Colonic mucosa (tissue), 4 donors: ENCODE data around the gene NEIL3. TPM values are rescaled to one million over a fixed set of nuclear protein-coding genes. Genes with fewer than 3 reads are reported as not detected.

Experiments
- DNase-seq: peaks from one replicate; pipeline ENCODE4 v3.0.0-alpha.2; 2020
- H3K27ac ChIP-seq: fragments of 200-600 bp; one replicate; pipeline ENCODE4 v1.8.0; 2021
- H3K27me3 ChIP-seq: fragments of 200-600 bp; one replicate; pipeline ENCODE4 v1.8.0; 2021
- H3K36me3 ChIP-seq: fragments of 200-600 bp; one replicate; pipeline ENCODE4 v1.8.0; 2021
- H3K4me1 ChIP-seq: fragments of 200-600 bp; one replicate; pipeline ENCODE4 v1.8.0; 2021; ENCODE audit warnings: mild to moderate bottlenecking
- H3K4me3 ChIP-seq: fragments of 200-600 bp; one replicate; pipeline ENCODE4 v1.8.0; 2021
- H3K9ac ChIP-seq, 2 donors: one replicate each; pipeline ENCODE4 v1.7.0; 2013; ENCODE audit warnings: control low read depth in 2 of 2, low read depth in 2 of 2, low read length in 2 of 2
- H3K9me3 ChIP-seq: fragments of 200-600 bp; one replicate; pipeline ENCODE4 v1.8.0; 2021
- CTCF ChIP-seq: fragments of 200-600 bp; IDR thresholded peaks from one replicate; pipeline ENCODE4 v1.8.0; 2022; ENCODE audit warnings: antibody characterized with exemption, mild to moderate bottlenecking
- intact Hi-C: fragments of 100-400 bp; cut with DNase I; formaldehyde crosslinking; loops from one replicate; pipeline ENCODE4 v1.14.1; 2022
- total RNA-seq, 2 donors: library from RNA; stranded (reverse); fragmentation: NEBNext Ultra II Directional in 1 of 2; extraction: Animal tissue kit (Norgen Biotek cat#: 25700) in 1 of 2; gene quantifications; one replicate each; pipeline ENCODE4 v1.2.1, GENCODE V29; 2021
- donor health status: healthy.
- donor health status: DM: no; HTN: no; CAD: no.
- donor health status: DM: no; HTN: no; CAD: no.

The NEIL3 gene
- total RNA-seq, 2 donors from 2014 or later, result 2.5 to 6.1 TPM

- Histone ChIP-seq H3K27ac (no peak overlapping the region), H3K9me3 (no peaks in the 10 kb centered on the region), H3K4me1 (no peaks in the 10 kb centered on the region), H3K36me3 (no peaks in the 10 kb centered on the region), H3K27me3 (no peaks in the 10 kb centered on the region), H3K9ac (no peak overlapping the region), H3K4me3 (no peak overlapping the region)
- intact Hi-C loops, result no loop called here
- TF ChIP-seq CTCF, result no peak
- DNase-seq, result no peak
Observed at GRCh38 chr4:177290780-177291179, 18.9 kb upstream of the NEIL3 start.

- Histone ChIP-seq H3K9ac (no peak overlapping the region), H3K4me1 (no peaks in the 10 kb centered on the region), H3K27me3 (no peaks in the 10 kb centered on the region), H3K36me3 (no peaks in the 10 kb centered on the region), H3K4me3 (no peak overlapping the region), H3K27ac (no peak overlapping the region), H3K9me3 (no peaks in the 10 kb centered on the region)
- TF ChIP-seq CTCF, result no peak
- no peak for DNase-seq
- intact Hi-C loops, result no loop called here
Observed at GRCh38 chr4:177292171-177292570, 17.5 kb upstream of the NEIL3 start.

DNA sequence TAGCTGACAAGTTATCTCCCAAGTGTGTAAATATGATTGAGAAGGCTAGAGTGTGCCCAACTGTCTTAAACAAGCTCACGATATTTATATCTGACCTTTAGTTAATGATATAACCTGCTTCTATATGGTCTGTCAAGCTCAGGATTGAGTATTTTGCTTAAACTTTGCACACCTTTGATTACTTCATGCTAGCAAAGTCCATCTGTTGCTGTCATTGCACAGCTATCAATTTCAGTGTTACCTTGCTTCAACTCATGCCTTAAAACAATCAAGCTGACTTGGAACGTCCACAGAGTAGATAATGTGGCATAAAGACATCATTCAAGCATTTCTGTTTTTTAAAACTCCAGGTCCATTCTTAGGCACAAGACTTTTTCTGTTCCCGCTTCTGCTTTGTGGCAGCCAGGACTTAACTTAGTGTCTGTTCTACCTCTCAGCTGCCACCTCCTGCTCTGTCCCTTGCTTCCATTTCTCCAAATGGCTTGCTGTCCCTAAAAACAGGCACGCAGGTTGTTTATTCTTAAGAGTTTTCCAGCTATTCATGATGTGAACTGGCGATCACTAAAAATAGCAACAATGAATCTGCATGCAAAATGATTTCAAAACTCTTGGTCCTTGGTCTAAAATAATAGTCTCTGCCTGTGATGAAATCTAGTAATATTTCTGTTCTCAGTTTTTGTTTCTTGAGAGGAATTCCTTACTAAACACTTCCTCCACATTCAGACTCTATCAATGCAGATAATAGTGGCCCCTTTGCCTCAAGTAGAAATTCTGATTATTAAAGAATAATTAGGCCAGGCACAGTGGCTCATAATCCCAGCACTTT, 16.3 kb upstream of the NEIL3 start:
- Histone ChIP-seq H3K4me1 (no peaks in the 10 kb centered on the region), H3K9ac (no peak overlapping the region), H3K27me3 (no peaks in the 10 kb centered on the region), H3K36me3 (no peaks in the 10 kb centered on the region), H3K27ac (no peak overlapping the region), H3K4me3 (no peak overlapping the region), H3K9me3 (no peaks in the 10 kb centered on the region)
- no peak for DNase-seq
- no peak for TF ChIP-seq CTCF
- intact Hi-C loops, result no loop called here

- Histone ChIP-seq H3K27me3 (no peaks in the 10 kb centered on the region), H3K9me3 (no peaks in the 10 kb centered on the region), H3K4me3 (no peak overlapping the region), H3K36me3 (no peaks in the 10 kb centered on the region), H3K27ac (no peak overlapping the region), H3K4me1 (no peaks in the 10 kb centered on the region), H3K9ac (no peak overlapping the region)
- no peak for DNase-seq
- TF ChIP-seq CTCF, result no peak
- intact Hi-C loops, result no loop called here
Observed at GRCh38 chr4:177297785-177298391, 11.8 kb upstream of the NEIL3 start.

- Histone ChIP-seq H3K9ac (no peak overlapping the region), H3K27ac (no peak overlapping the region), H3K4me1 (no peaks in the 10 kb centered on the region), H3K9me3 (no peaks in the 10 kb centered on the region), H3K4me3 (no peak overlapping the region), H3K36me3 (no peaks in the 10 kb centered on the region), H3K27me3 (no peaks in the 10 kb centered on the region)
- intact Hi-C loops, result no loop called here
- DNase-seq, result no peak
- TF ChIP-seq CTCF, result no peak
Observed at GRCh38 chr4:177301126-177301639, 8.5 kb upstream of the NEIL3 start.
